ENCODE measurements around the gene KCNJ8. TPM values are rescaled to one million over a fixed set of nuclear protein-coding genes. Genes with fewer than 3 reads are reported as not detected.

The KCNJ8 gene
- total RNA-seq, 1 donor from 2014 or later = 12.8 TPM

- no peaks in the 10 kb centered on the region for H3K36me3 ChIP-seq
- no peaks in the 10 kb centered on the region for H3K27me3 ChIP-seq (ENCODE audit: low read depth)
- H3K9me3 ChIP-seq = no peaks in the 10 kb centered on the region
- no peaks in the 10 kb centered on the region for H3K4me1 ChIP-seq
- intact Hi-C loops (cut with DNase I) = no loop called here
- TF ChIP-seq CTCF (IDR thresholded peaks at IDR 0.05) = no peak
- no peak overlapping the region for H3K27ac ChIP-seq
- H3K4me3 ChIP-seq = no peak overlapping the region
- DNase-seq (no peak), ATAC-seq (no peak)
Measured at GRCh38 chr12:21809100-21809499, 34.6 kb upstream of the KCNJ8 start.

GRCh38 chr12:21806255-21806654 lies 31.7 kb upstream of the KCNJ8 start:
- ATAC-seq (no peak), DNase-seq (no peak)
- Histone ChIP-seq H3K4me3 (no peak overlapping the region), H3K27me3 (ENCODE audit: low read depth) (no peaks in the 10 kb centered on the region), H3K4me1 (no peaks in the 10 kb centered on the region), H3K9me3 (no peaks in the 10 kb centered on the region), H3K36me3 (no peaks in the 10 kb centered on the region), H3K27ac (no peak overlapping the region)
- intact Hi-C loops (cut with DNase I) = no loop called here
- TF ChIP-seq CTCF (IDR thresholded peaks at IDR 0.05) = no peak

- Histone ChIP-seq H3K27me3 (ENCODE audit: low read depth) (no peaks in the 10 kb centered on the region), H3K4me3 (no peak overlapping the region)
- intact Hi-C loops (cut with DNase I) = no loop called here
Measured at GRCh38 chr12:21801522-21802288, 27.2 kb upstream of the KCNJ8 start.

GRCh38 chr12:21800011-21800410 lies 25.5 kb upstream of the KCNJ8 start:
- no peaks in the 10 kb centered on the region for H3K27me3 ChIP-seq (ENCODE audit: low read depth)
- TF ChIP-seq CTCF (IDR thresholded peaks at IDR 0.05) = no peak
- intact Hi-C loops (cut with DNase I) = no loop called here
- H3K9me3 ChIP-seq = no peaks in the 10 kb centered on the region
- ATAC-seq = peak in 1 of 2 donors; percentile 39
- no peaks in the 10 kb centered on the region for H3K36me3 ChIP-seq
- DNase-seq = no peak
- H3K4me1 ChIP-seq = no peaks in the 10 kb centered on the region
- H3K4me3 ChIP-seq = no peak overlapping the region
- no peak overlapping the region for H3K27ac ChIP-seq

More at GRCh38 chr12:21801522-21802288, 27.2 kb upstream of the KCNJ8 start:
- DNase-seq (no peak), ATAC-seq (no peak)
- Histone ChIP-seq H3K36me3 (no peaks in the 10 kb centered on the region), H3K9me3 (no peaks in the 10 kb centered on the region), H3K27ac (no peak overlapping the region), H3K4me1 (no peaks in the 10 kb centered on the region)
- TF ChIP-seq CTCF (IDR thresholded peaks at IDR 0.05) = no peak

- Histone ChIP-seq H3K27me3 (ENCODE audit: low read depth) (no peaks in the 10 kb centered on the region), H3K27ac (no peak overlapping the region), H3K4me3 (no peak overlapping the region), H3K36me3 (no peaks in the 10 kb centered on the region), H3K9me3 (no peaks in the 10 kb centered on the region), H3K4me1 (no peaks in the 10 kb centered on the region)
- no peak for TF ChIP-seq CTCF (IDR thresholded peaks at IDR 0.05)
- ATAC-seq (no peak), DNase-seq (no peak)
- intact Hi-C loops (cut with DNase I) = no loop called here
Measured at GRCh38 chr12:21797539-21797938, 23.0 kb upstream of the KCNJ8 start.

All from lower lobe of right lung (tissue), 2 donors.